ENCODE results near the gene ERBB4. TPM values are rescaled to one million over a fixed set of nuclear protein-coding genes. Genes with fewer than 3 reads are reported as not detected.

Gene ERBB4
- total RNA-seq, 1 donor from 2014 or later: 1.2 TPM

DNA sequence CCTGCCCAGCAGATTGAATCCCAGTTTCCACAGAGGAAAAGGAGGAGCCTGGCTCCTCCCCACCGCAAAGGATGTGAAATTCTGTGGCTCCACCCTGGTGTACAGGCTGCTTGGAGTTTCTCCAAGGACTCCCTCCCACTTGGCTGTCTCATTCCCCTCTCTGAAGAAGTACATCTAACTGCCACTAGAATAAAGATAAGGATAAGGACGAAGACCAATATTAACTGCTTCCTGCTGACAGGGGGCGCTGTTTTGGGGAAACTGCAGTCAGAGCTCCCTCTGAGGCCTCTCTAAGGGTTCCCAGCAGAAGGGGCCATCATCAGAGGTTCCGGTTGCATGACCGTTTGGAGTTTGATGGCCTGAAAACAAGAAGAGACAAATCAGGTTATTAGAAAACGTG, 1191.3 kb downstream of the ERBB4 start:
- Histone ChIP-seq H3K9ac (ENCODE audit: low read length) (no peak overlapping the region), H3K36me3 (ENCODE audit: insufficient read depth, low read length) (no peaks in the 10 kb centered on the region), H3K4me1 (ENCODE audit: insufficient read depth, low read length) (no peaks in the 10 kb centered on the region), H3K27ac (ENCODE audit: low read depth, low read length) (no peak overlapping the region), H3K4me3 (ENCODE audit: insufficient read depth, low read depth, low read length) (no peak overlapping the region), H3K9me3 (ENCODE audit: insufficient read depth, low read depth, low read length) (peaks cover 3% of the 10 kb centered on the region), H2AFZ (ENCODE audit: low read depth, low read length) (no peak overlapping the region), H3K27me3 (ENCODE audit: insufficient read depth, low read length) (no peaks in the 10 kb centered on the region), H3K4me2 (ENCODE audit: low read length) (no peak overlapping the region), H3K79me2 (ENCODE audit: insufficient read depth, low read length) (no peaks in the 10 kb centered on the region), H4K20me1 (ENCODE audit: insufficient read depth, low read length) (no peaks in the 10 kb centered on the region)
- TF ChIP-seq, protein P1, sequence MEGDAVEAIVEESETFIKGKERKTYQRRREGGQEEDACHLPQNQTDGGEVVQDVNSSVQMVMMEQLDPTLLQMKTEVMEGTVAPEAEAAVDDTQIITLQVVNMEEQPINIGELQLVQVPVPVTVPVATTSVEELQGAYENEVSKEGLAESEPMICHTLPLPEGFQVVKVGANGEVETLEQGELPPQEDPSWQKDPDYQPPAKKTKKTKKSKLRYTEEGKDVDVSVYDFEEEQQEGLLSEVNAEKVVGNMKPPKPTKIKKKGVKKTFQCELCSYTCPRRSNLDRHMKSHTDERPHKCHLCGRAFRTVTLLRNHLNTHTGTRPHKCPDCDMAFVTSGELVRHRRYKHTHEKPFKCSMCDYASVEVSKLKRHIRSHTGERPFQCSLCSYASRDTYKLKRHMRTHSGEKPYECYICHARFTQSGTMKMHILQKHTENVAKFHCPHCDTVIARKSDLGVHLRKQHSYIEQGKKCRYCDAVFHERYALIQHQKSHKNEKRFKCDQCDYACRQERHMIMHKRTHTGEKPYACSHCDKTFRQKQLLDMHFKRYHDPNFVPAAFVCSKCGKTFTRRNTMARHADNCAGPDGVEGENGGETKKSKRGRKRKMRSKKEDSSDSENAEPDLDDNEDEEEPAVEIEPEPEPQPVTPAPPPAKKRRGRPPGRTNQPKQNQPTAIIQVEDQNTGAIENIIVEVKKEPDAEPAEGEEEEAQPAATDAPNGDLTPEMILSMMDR (IDR thresholded peaks at IDR 0.05; ENCODE audit: insufficient read depth, low read depth, low read length): no peak
- TF ChIP-seq EZH2 (IDR thresholded peaks at IDR 0.05; ENCODE audit: insufficient read depth, low read length): no peak
- no peaks in the 10 kb centered on the region for H3K27me3 Mint-ChIP-seq (ENCODE audit: low read depth, unreplicated experiment)
- H3K4me3 Mint-ChIP-seq (ENCODE audit: unreplicated experiment): no peak overlapping the region
- H3K27ac Mint-ChIP-seq (ENCODE audit: unreplicated experiment): no peak overlapping the region
- no peaks in the 10 kb centered on the region for H3K36me3 Mint-ChIP-seq (ENCODE audit: low read depth, unreplicated experiment)
- DNase-seq (ENCODE audit: low read depth) (no peak), FAIRE-seq (no peak)
- peaks cover 2% of the 10 kb centered on the region for H3K9me3 Mint-ChIP-seq (ENCODE audit: unreplicated experiment)
- no peaks in the 10 kb centered on the region for H3K4me1 Mint-ChIP-seq (ENCODE audit: low read depth, unreplicated experiment)

DNA sequence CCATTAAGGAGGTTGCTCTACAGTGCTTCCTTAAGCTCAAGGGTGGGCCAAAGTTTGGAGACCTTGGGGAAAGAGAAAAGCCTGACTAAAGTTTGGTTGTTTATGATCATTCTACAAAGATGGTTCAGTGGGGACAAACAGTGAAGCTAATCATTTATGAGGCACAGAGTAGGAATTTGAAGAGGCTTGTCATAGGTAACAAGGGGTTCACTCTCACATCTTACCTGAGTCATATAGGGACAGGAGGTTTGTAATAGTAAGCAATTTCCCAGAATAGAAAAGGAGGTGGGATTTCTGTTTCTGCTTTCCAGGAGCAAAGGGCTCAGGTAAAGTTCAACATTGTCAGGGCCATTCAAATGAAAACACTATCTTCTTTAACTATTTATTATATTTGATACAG, 1194.3 kb downstream of the ERBB4 start:
- no peaks in the 10 kb centered on the region for H3K4me1 ChIP-seq (ENCODE audit: insufficient read depth, low read length)
- H3K4me1 Mint-ChIP-seq (ENCODE audit: low read depth, unreplicated experiment): no peaks in the 10 kb centered on the region
- no peaks in the 10 kb centered on the region for H3K36me3 ChIP-seq (ENCODE audit: insufficient read depth, low read length)
- H3K27me3 Mint-ChIP-seq (ENCODE audit: low read depth, unreplicated experiment): no peaks in the 10 kb centered on the region
- no peak overlapping the region for H3K4me2 ChIP-seq (ENCODE audit: low read length)
- H3K36me3 Mint-ChIP-seq (ENCODE audit: low read depth, unreplicated experiment): no peaks in the 10 kb centered on the region
- no peaks in the 10 kb centered on the region for H3K79me2 ChIP-seq (ENCODE audit: insufficient read depth, low read length)
- H3K9me3 ChIP-seq (ENCODE audit: insufficient read depth, low read depth, low read length): peaks cover 3% of the 10 kb centered on the region
- TF ChIP-seq EZH2 (IDR thresholded peaks at IDR 0.05; ENCODE audit: insufficient read depth, low read length): no peak
- TF ChIP-seq, protein P1 (IDR thresholded peaks at IDR 0.05; ENCODE audit: insufficient read depth, low read depth, low read length): no peak
- H3K4me3 Mint-ChIP-seq (ENCODE audit: unreplicated experiment): no peak overlapping the region
- H3K27ac ChIP-seq (ENCODE audit: low read depth, low read length): no peak overlapping the region
- no peak overlapping the region for H3K9ac ChIP-seq (ENCODE audit: low read length)
- H3K9me3 Mint-ChIP-seq (ENCODE audit: unreplicated experiment): peaks cover 2% of the 10 kb centered on the region
- H3K27me3 ChIP-seq (ENCODE audit: insufficient read depth, low read length): no peaks in the 10 kb centered on the region
- H4K20me1 ChIP-seq (ENCODE audit: insufficient read depth, low read length): no peaks in the 10 kb centered on the region
- DNase-seq (ENCODE audit: low read depth) (no peak), FAIRE-seq (no peak)
- no peak overlapping the region for H2AFZ ChIP-seq (ENCODE audit: low read depth, low read length)
- H3K4me3 ChIP-seq (ENCODE audit: insufficient read depth, low read depth, low read length): no peak overlapping the region
- H3K27ac Mint-ChIP-seq (ENCODE audit: unreplicated experiment): no peak overlapping the region

DNA sequence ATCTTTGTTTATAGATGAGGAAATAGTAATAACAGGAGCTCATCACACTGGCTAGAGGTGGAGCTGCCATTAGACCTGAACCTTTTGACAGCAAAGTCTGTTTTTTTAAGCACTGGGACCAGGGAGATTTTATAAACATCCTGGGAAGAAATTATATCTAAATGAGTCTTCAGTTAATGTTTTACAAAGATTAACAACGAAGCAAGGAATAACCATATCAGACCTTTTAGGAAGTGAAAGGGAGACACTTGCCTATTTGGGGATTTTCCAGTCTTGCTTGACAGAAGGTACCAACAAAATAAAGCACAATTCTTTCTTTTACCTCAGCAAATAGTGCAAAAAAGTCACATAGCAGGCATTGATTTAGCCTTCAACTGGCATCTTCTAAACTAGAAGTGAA, 1205.2 kb downstream of the ERBB4 start:
- Mint-ChIP-seq H3K4me3 (ENCODE audit: unreplicated experiment) (no peak overlapping the region), H3K36me3 (ENCODE audit: low read depth, unreplicated experiment) (no peaks in the 10 kb centered on the region), H3K27ac (ENCODE audit: unreplicated experiment) (no peak overlapping the region), H3K4me1 (ENCODE audit: low read depth, unreplicated experiment) (no peaks in the 10 kb centered on the region), H3K9me3 (ENCODE audit: unreplicated experiment) (no peaks in the 10 kb centered on the region), H3K27me3 (ENCODE audit: low read depth, unreplicated experiment) (no peaks in the 10 kb centered on the region)
- no peak for FAIRE-seq
- H3K9me3 ChIP-seq (ENCODE audit: insufficient read depth, low read depth, low read length): no peaks in the 10 kb centered on the region
- H3K36me3 ChIP-seq (ENCODE audit: insufficient read depth, low read length): no peaks in the 10 kb centered on the region
- no peaks in the 10 kb centered on the region for H3K79me2 ChIP-seq (ENCODE audit: insufficient read depth, low read length)
- no peaks in the 10 kb centered on the region for H4K20me1 ChIP-seq (ENCODE audit: insufficient read depth, low read length)
- no peaks in the 10 kb centered on the region for H3K4me1 ChIP-seq (ENCODE audit: insufficient read depth, low read length)
- DNase-seq (ENCODE audit: low read depth): no peak
- H2AFZ ChIP-seq (ENCODE audit: low read depth, low read length): no peak overlapping the region
- TF ChIP-seq, protein P1 (IDR thresholded peaks at IDR 0.05; ENCODE audit: insufficient read depth, low read depth, low read length): no peak
- no peak for TF ChIP-seq EZH2 (IDR thresholded peaks at IDR 0.05; ENCODE audit: insufficient read depth, low read length)
- H3K4me2 ChIP-seq (ENCODE audit: low read length): no peak overlapping the region
- no peak overlapping the region for H3K27ac ChIP-seq (ENCODE audit: low read depth, low read length)
- H3K4me3 ChIP-seq (ENCODE audit: insufficient read depth, low read depth, low read length): no peak overlapping the region
- no peaks in the 10 kb centered on the region for H3K27me3 ChIP-seq (ENCODE audit: insufficient read depth, low read length)
- no peak overlapping the region for H3K9ac ChIP-seq (ENCODE audit: low read length)

Measured in astrocyte (in vitro differentiated cells and primary cell).